ENCODE results near the gene UBL4A.
A peak's percentile ranks its signal among the peaks of the same experiment; 100 is the strongest.

The UBL4A gene

GRCh38 chrX:154478728-154479622, 7.4 kb downstream of the UBL4A start, which contains the start of gene LAGE3:
Gene LAGE3 (minus strand): TSS chrX:154479281. CDS start chrX:154478915, 366 bp downstream.
- Mint-ChIP-seq H3K27ac (peak within 1 kb of the TSS; percentile 93), H3K27me3 (no peaks in the 10 kb centered on the region), H3K36me3 (ENCODE audit: low read depth) (peaks cover 3% of the 10 kb centered on the region), H3K4me3 (peak within 1 kb of the TSS; percentile 82), H3K9me3 (no peaks in the 10 kb centered on the region), H3K4me1 (peaks cover 24% of the 10 kb centered on the region)
- ATAC-seq = peak; percentile 94
- DNase-seq = peak; percentile 95

GRCh38 chrX:154477891-154478477, 8.4 kb downstream of the UBL4A start:
- H3K9me3 Mint-ChIP-seq = no peaks in the 10 kb centered on the region
- DNase-seq = no peak
- H3K4me1 Mint-ChIP-seq = peaks cover 17% of the 10 kb centered on the region
- H3K4me3 Mint-ChIP-seq = peak overlapping the region; percentile 82
- no peaks in the 10 kb centered on the region for H3K27me3 Mint-ChIP-seq
- ATAC-seq = no peak
- H3K36me3 Mint-ChIP-seq (ENCODE audit: low read depth) = peaks cover 4% of the 10 kb centered on the region
- peak overlapping the region; percentile 73 for H3K27ac Mint-ChIP-seq

GRCh38 chrX:154476821-154477220, 9.6 kb downstream of the UBL4A start:
- Mint-ChIP-seq H3K4me3 (no peak overlapping the region), H3K9me3 (no peaks in the 10 kb centered on the region), H3K4me1 (peaks cover 17% of the 10 kb centered on the region), H3K27me3 (no peaks in the 10 kb centered on the region), H3K27ac (no peak overlapping the region), H3K36me3 (ENCODE audit: low read depth) (peaks cover 4% of the 10 kb centered on the region)
- ATAC-seq = no peak
- DNase-seq = no peak

- Mint-ChIP-seq H3K27me3 (no peaks in the 10 kb centered on the region), H3K4me1 (peaks cover 10% of the 10 kb centered on the region), H3K36me3 (ENCODE audit: low read depth) (peaks cover 4% of the 10 kb centered on the region), H3K4me3 (no peak overlapping the region), H3K27ac (no peak overlapping the region), H3K9me3 (no peaks in the 10 kb centered on the region)
- ATAC-seq (no peak), DNase-seq (no peak)
Measured at GRCh38 chrX:154473683-154474082, 12.7 kb downstream of the UBL4A start.

- no peaks in the 10 kb centered on the region for H3K9me3 Mint-ChIP-seq
- ATAC-seq = no peak
- peaks cover 4% of the 10 kb centered on the region for H3K36me3 Mint-ChIP-seq (ENCODE audit: low read depth)
- no peaks in the 10 kb centered on the region for H3K27me3 Mint-ChIP-seq
- no peak overlapping the region for H3K27ac Mint-ChIP-seq
- DNase-seq = no peak
- peaks cover 10% of the 10 kb centered on the region for H3K4me1 Mint-ChIP-seq
- H3K4me3 Mint-ChIP-seq = no peak overlapping the region
Measured at GRCh38 chrX:154472685-154473632, 13.5 kb downstream of the UBL4A start.

- H3K4me1 Mint-ChIP-seq = peaks cover 7% of the 10 kb centered on the region
- H3K27ac Mint-ChIP-seq = no peak overlapping the region
- no peak overlapping the region for H3K4me3 Mint-ChIP-seq
- ATAC-seq (no peak), DNase-seq (no peak)
- H3K9me3 Mint-ChIP-seq = no peaks in the 10 kb centered on the region
- H3K27me3 Mint-ChIP-seq = no peaks in the 10 kb centered on the region
- peaks cover 4% of the 10 kb centered on the region for H3K36me3 Mint-ChIP-seq (ENCODE audit: low read depth)
Measured at GRCh38 chrX:154471839-154472684, 14.4 kb downstream of the UBL4A start.

- Mint-ChIP-seq H3K4me1 (peaks cover 3% of the 10 kb centered on the region), H3K36me3 (ENCODE audit: low read depth) (peaks cover 4% of the 10 kb centered on the region), H3K9me3 (no peaks in the 10 kb centered on the region), H3K27me3 (no peaks in the 10 kb centered on the region), H3K4me3 (no peak overlapping the region), H3K27ac (no peak overlapping the region)
- ATAC-seq (no peak), DNase-seq (no peak)
Measured at GRCh38 chrX:154470914-154471568, 15.4 kb downstream of the UBL4A start.

- no peak overlapping the region for H3K27ac Mint-ChIP-seq
- peaks cover 2% of the 10 kb centered on the region for H3K36me3 Mint-ChIP-seq (ENCODE audit: low read depth)
- no peaks in the 10 kb centered on the region for H3K9me3 Mint-ChIP-seq
Measured at GRCh38 chrX:154470434-154470833, 16.0 kb downstream of the UBL4A start.

GRCh38 chrX:154469880-154470279, 16.5 kb downstream of the UBL4A start:
- Mint-ChIP-seq H3K36me3 (ENCODE audit: low read depth) (peaks cover 2% of the 10 kb centered on the region), H3K4me1 (no peaks in the 10 kb centered on the region), H3K27me3 (no peaks in the 10 kb centered on the region), H3K4me3 (no peak overlapping the region), H3K9me3 (no peaks in the 10 kb centered on the region), H3K27ac (no peak overlapping the region)
- DNase-seq (no peak), ATAC-seq (no peak)

More at GRCh38 chrX:154470434-154470833, 16.0 kb downstream of the UBL4A start:
- ATAC-seq (no peak), DNase-seq (no peak)
- Mint-ChIP-seq H3K27me3 (no peaks in the 10 kb centered on the region), H3K4me1 (peaks cover under 1% of the 10 kb centered on the region), H3K4me3 (no peak overlapping the region)

GRCh38 chrX:154469114-154469513, 17.3 kb downstream of the UBL4A start:
- H3K9me3 Mint-ChIP-seq = no peaks in the 10 kb centered on the region
- DNase-seq (no peak), ATAC-seq (no peak)
- H3K27ac Mint-ChIP-seq = no peak overlapping the region
- no peaks in the 10 kb centered on the region for H3K27me3 Mint-ChIP-seq
- H3K36me3 Mint-ChIP-seq (ENCODE audit: low read depth) = peaks cover 2% of the 10 kb centered on the region
- no peak overlapping the region for H3K4me3 Mint-ChIP-seq
- H3K4me1 Mint-ChIP-seq = no peaks in the 10 kb centered on the region

GRCh38 chrX:154468217-154468616, 18.2 kb downstream of the UBL4A start:
- DNase-seq (no peak), ATAC-seq (no peak)
- no peaks in the 10 kb centered on the region for H3K36me3 Mint-ChIP-seq (ENCODE audit: low read depth)
- no peak overlapping the region for H3K4me3 Mint-ChIP-seq
- H3K27me3 Mint-ChIP-seq = no peaks in the 10 kb centered on the region
- no peaks in the 10 kb centered on the region for H3K9me3 Mint-ChIP-seq
- no peak overlapping the region for H3K27ac Mint-ChIP-seq
- no peaks in the 10 kb centered on the region for H3K4me1 Mint-ChIP-seq

GRCh38 chrX:154467556-154467955, 18.9 kb downstream of the UBL4A start:
- Mint-ChIP-seq H3K4me1 (no peaks in the 10 kb centered on the region), H3K27ac (no peak overlapping the region), H3K4me3 (no peak overlapping the region), H3K27me3 (no peaks in the 10 kb centered on the region), H3K9me3 (no peaks in the 10 kb centered on the region), H3K36me3 (ENCODE audit: low read depth) (peaks cover 2% of the 10 kb centered on the region)
- ATAC-seq (no peak), DNase-seq (no peak)

GRCh38 chrX:154466907-154467306, 19.5 kb downstream of the UBL4A start:
- no peaks in the 10 kb centered on the region for H3K4me1 Mint-ChIP-seq
- H3K27me3 Mint-ChIP-seq = no peaks in the 10 kb centered on the region
- H3K36me3 Mint-ChIP-seq (ENCODE audit: low read depth) = peaks cover 2% of the 10 kb centered on the region
- ATAC-seq = no peak
- H3K4me3 Mint-ChIP-seq = no peak overlapping the region
- no peaks in the 10 kb centered on the region for H3K9me3 Mint-ChIP-seq
- no peak for DNase-seq
- no peak overlapping the region for H3K27ac Mint-ChIP-seq
